ENCODE data around the gene NTN5.

Gene NTN5

GRCh38 chr19:48676887-48677286 lies 4.1 kb upstream of the NTN5 start:
- no peak for DNase-seq (ENCODE audit: low read depth)
- H3K4me3 ChIP-seq (ENCODE audit: low read length) = no peak overlapping the region
- no peak overlapping the region for H3K9ac ChIP-seq (ENCODE audit: low read length)
- no peaks in the 10 kb centered on the region for H3K36me3 ChIP-seq (ENCODE audit: control insufficient read depth, insufficient read depth, low read length, severe bottlenecking)
- H3K4me1 ChIP-seq (ENCODE audit: control insufficient read depth, insufficient read depth, low read length) = no peaks in the 10 kb centered on the region
- no peaks in the 10 kb centered on the region for H3K9me3 ChIP-seq (ENCODE audit: control insufficient read depth, low read length)
- peaks cover 7% of the 10 kb centered on the region for H3K27me3 ChIP-seq (replicated peaks; ENCODE audit: control insufficient read depth, insufficient read depth, low read length)

GRCh38 chr19:48676487-48676886 lies 3.7 kb upstream of the NTN5 start:
- DNase-seq (ENCODE audit: low read depth) = no peak
- no peak overlapping the region for H3K9ac ChIP-seq (ENCODE audit: low read length)

GRCh38 chr19:48674921-48675824 lies 2.4 kb upstream of the NTN5 start:
- H3K4me1 ChIP-seq (ENCODE audit: control insufficient read depth, insufficient read depth, low read length) = no peaks in the 10 kb centered on the region
- DNase-seq (ENCODE audit: low read depth) = peak; percentile 94

More at GRCh38 chr19:48676487-48676886, 3.7 kb upstream of the NTN5 start:
- Histone ChIP-seq H3K4me3 (ENCODE audit: low read length) (no peak overlapping the region), H3K4me1 (ENCODE audit: control insufficient read depth, insufficient read depth, low read length) (no peaks in the 10 kb centered on the region), H3K36me3 (ENCODE audit: control insufficient read depth, insufficient read depth, low read length, severe bottlenecking) (no peaks in the 10 kb centered on the region), H3K9me3 (ENCODE audit: control insufficient read depth, low read length) (no peaks in the 10 kb centered on the region), H3K27me3 (replicated peaks; ENCODE audit: control insufficient read depth, insufficient read depth, low read length) (peaks cover 7% of the 10 kb centered on the region)

GRCh38 chr19:48674216-48674809 lies 1.5 kb upstream of the NTN5 start:
- Histone ChIP-seq H3K27me3 (replicated peaks; ENCODE audit: control insufficient read depth, insufficient read depth, low read length) (peaks cover 7% of the 10 kb centered on the region), H3K36me3 (ENCODE audit: control insufficient read depth, insufficient read depth, low read length, severe bottlenecking) (no peaks in the 10 kb centered on the region), H3K9ac (ENCODE audit: low read length) (no peak overlapping the region), H3K9me3 (ENCODE audit: control insufficient read depth, low read length) (no peaks in the 10 kb centered on the region), H3K4me1 (ENCODE audit: control insufficient read depth, insufficient read depth, low read length) (no peaks in the 10 kb centered on the region), H3K4me3 (ENCODE audit: low read length) (no peak overlapping the region)
- DNase-seq (ENCODE audit: low read depth) = no peak

More at GRCh38 chr19:48674921-48675824, 2.4 kb upstream of the NTN5 start:
- Histone ChIP-seq H3K9ac (ENCODE audit: low read length) (peak overlapping the region; percentile 50), H3K27me3 (replicated peaks; ENCODE audit: control insufficient read depth, insufficient read depth, low read length) (peaks cover 7% of the 10 kb centered on the region), H3K9me3 (ENCODE audit: control insufficient read depth, low read length) (no peaks in the 10 kb centered on the region), H3K36me3 (ENCODE audit: control insufficient read depth, insufficient read depth, low read length, severe bottlenecking) (no peaks in the 10 kb centered on the region), H3K4me3 (ENCODE audit: low read length) (no peak overlapping the region)

GRCh38 chr19:48673436-48674100 lies 751 bp upstream of the NTN5 start:
- H3K9ac ChIP-seq (ENCODE audit: low read length) = no peak overlapping the region
- DNase-seq (ENCODE audit: low read depth) = no peak
- no peaks in the 10 kb centered on the region for H3K4me1 ChIP-seq (ENCODE audit: control insufficient read depth, insufficient read depth, low read length)
- no peaks in the 10 kb centered on the region for H3K9me3 ChIP-seq (ENCODE audit: control insufficient read depth, low read length)
- H3K4me3 ChIP-seq (ENCODE audit: low read length) = no peak overlapping the region
- peaks cover 7% of the 10 kb centered on the region for H3K27me3 ChIP-seq (replicated peaks; ENCODE audit: control insufficient read depth, insufficient read depth, low read length)
- no peaks in the 10 kb centered on the region for H3K36me3 ChIP-seq (ENCODE audit: control insufficient read depth, insufficient read depth, low read length, severe bottlenecking)

GRCh38 chr19:48671446-48671995 lies 1.3 kb downstream of the NTN5 start:
- DNase-seq (ENCODE audit: low read depth) = no peak
- H3K4me3 ChIP-seq (ENCODE audit: low read length) = no peak overlapping the region
- H3K36me3 ChIP-seq (ENCODE audit: control insufficient read depth, insufficient read depth, low read length, severe bottlenecking) = no peaks in the 10 kb centered on the region
- H3K27me3 ChIP-seq (replicated peaks; ENCODE audit: control insufficient read depth, insufficient read depth, low read length) = peaks cover 3% of the 10 kb centered on the region
- no peaks in the 10 kb centered on the region for H3K9me3 ChIP-seq (ENCODE audit: control insufficient read depth, low read length)
- H3K4me1 ChIP-seq (ENCODE audit: control insufficient read depth, insufficient read depth, low read length) = no peaks in the 10 kb centered on the region
- H3K9ac ChIP-seq (ENCODE audit: low read length) = no peak overlapping the region

GRCh38 chr19:48670699-48671445 lies 1.9 kb downstream of the NTN5 start:
- H3K27me3 ChIP-seq (replicated peaks; ENCODE audit: control insufficient read depth, insufficient read depth, low read length) = peaks cover 3% of the 10 kb centered on the region
- H3K4me1 ChIP-seq (ENCODE audit: control insufficient read depth, insufficient read depth, low read length) = no peaks in the 10 kb centered on the region
- no peaks in the 10 kb centered on the region for H3K36me3 ChIP-seq (ENCODE audit: control insufficient read depth, insufficient read depth, low read length, severe bottlenecking)
- H3K4me3 ChIP-seq (ENCODE audit: low read length) = no peak overlapping the region
- no peak overlapping the region for H3K9ac ChIP-seq (ENCODE audit: low read length)
- DNase-seq (ENCODE audit: low read depth) = no peak
- H3K9me3 ChIP-seq (ENCODE audit: control insufficient read depth, low read length) = no peaks in the 10 kb centered on the region

GRCh38 chr19:48669903-48670668 lies 2.7 kb downstream of the NTN5 start:
- H3K4me1 ChIP-seq (ENCODE audit: control insufficient read depth, insufficient read depth, low read length) = no peaks in the 10 kb centered on the region
- no peaks in the 10 kb centered on the region for H3K9me3 ChIP-seq (ENCODE audit: control insufficient read depth, low read length)
- DNase-seq (ENCODE audit: low read depth) = no peak
- H3K36me3 ChIP-seq (ENCODE audit: control insufficient read depth, insufficient read depth, low read length, severe bottlenecking) = no peaks in the 10 kb centered on the region
- no peak overlapping the region for H3K9ac ChIP-seq (ENCODE audit: low read length)
- H3K4me3 ChIP-seq (ENCODE audit: low read length) = no peak overlapping the region
- H3K27me3 ChIP-seq (replicated peaks; ENCODE audit: control insufficient read depth, insufficient read depth, low read length) = peaks cover 2% of the 10 kb centered on the region

GRCh38 chr19:48668761-48669160 lies 4.1 kb downstream of the NTN5 start:
- no peaks in the 10 kb centered on the region for H3K36me3 ChIP-seq (ENCODE audit: control insufficient read depth, insufficient read depth, low read length, severe bottlenecking)
- H3K9me3 ChIP-seq (ENCODE audit: control insufficient read depth, low read length) = no peaks in the 10 kb centered on the region
- H3K4me1 ChIP-seq (ENCODE audit: control insufficient read depth, insufficient read depth, low read length) = no peaks in the 10 kb centered on the region
- no peak for DNase-seq (ENCODE audit: low read depth)
- H3K4me3 ChIP-seq (ENCODE audit: low read length) = no peak overlapping the region
- H3K9ac ChIP-seq (ENCODE audit: low read length) = no peak overlapping the region
- H3K27me3 ChIP-seq (replicated peaks; ENCODE audit: control insufficient read depth, insufficient read depth, low read length) = no peaks in the 10 kb centered on the region

GRCh38 chr19:48668332-48668731 lies 4.5 kb downstream of the NTN5 start:
- Histone ChIP-seq H3K9me3 (ENCODE audit: control insufficient read depth, low read length) (no peaks in the 10 kb centered on the region), H3K9ac (ENCODE audit: low read length) (no peak overlapping the region), H3K36me3 (ENCODE audit: control insufficient read depth, insufficient read depth, low read length, severe bottlenecking) (no peaks in the 10 kb centered on the region), H3K4me1 (ENCODE audit: control insufficient read depth, insufficient read depth, low read length) (no peaks in the 10 kb centered on the region), H3K27me3 (replicated peaks; ENCODE audit: control insufficient read depth, insufficient read depth, low read length) (no peaks in the 10 kb centered on the region), H3K4me3 (ENCODE audit: low read length) (no peak overlapping the region)
- no peak for DNase-seq (ENCODE audit: low read depth)

Measured in adipocyte (in vitro differentiated cells).